Measurements from ENCODE around the gene UNC45A.
A peak's percentile ranks its signal among the peaks of the same experiment; 100 is the strongest.

The UNC45A gene

DNA sequence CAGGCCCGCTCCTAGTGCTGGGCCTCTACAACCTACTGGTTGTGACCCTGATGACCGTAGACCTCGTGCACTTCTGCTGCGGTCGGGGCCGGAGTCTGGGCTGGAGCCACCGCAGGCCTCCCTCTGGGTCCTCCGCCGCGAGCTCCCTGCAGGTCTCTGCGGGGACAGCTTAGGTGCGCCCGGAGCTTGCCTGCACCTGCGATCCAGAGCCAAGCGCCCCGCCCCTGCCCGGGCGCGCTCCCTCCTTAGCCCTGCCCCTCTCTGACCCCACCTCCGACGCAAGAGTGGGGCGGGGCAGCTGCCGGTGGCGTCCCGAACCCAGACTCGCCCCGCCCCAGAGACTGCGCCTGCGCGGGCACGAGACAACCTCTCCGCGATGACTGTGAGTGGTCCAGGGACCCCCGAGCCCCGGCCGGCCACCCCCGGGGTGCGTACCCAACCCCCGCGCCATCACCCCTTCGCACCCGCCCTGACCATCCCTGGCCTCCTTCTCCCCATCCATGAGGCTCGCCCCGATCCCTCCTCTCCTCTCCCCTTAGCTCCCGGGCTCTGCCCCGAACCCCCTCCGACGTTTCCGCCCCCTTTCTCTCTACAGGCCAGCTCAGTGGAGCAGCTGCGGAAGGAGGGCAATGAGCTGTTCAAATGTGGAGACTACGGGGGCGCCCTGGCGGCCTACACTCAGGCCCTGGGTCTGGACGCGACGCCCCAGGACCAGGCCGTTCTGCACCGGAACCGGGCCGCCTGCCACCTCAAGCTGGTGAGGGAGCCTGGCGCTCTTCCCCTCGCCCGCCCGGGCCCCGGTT, at the start of gene UNC45A (continued):
- TF ChIP-seq ZBTB48 (tag by site-specific recombination; IDR thresholded peaks at IDR 0.05) = peak; percentile 82
- TF ChIP-seq ZBTB1 (tag by site-specific recombination; IDR thresholded peaks at IDR 0.05) = 0 out of 2 replicates have a peak, but pooled peaks have one; percentile 11
- TF ChIP-seq ZFP69B (tag by site-specific recombination; IDR thresholded peaks at IDR 0.05) = 0 out of 2 replicates have a peak, but pooled peaks have one; percentile 22
- no peak for TF ChIP-seq ZNF140 (tag by site-specific recombination; IDR thresholded peaks at IDR 0.05)
- peak; percentile 74 for TF ChIP-seq ZBTB7A (tag by site-specific recombination; IDR thresholded peaks at IDR 0.05; ENCODE audit: low read depth)
- TF ChIP-seq, protein P1, sequence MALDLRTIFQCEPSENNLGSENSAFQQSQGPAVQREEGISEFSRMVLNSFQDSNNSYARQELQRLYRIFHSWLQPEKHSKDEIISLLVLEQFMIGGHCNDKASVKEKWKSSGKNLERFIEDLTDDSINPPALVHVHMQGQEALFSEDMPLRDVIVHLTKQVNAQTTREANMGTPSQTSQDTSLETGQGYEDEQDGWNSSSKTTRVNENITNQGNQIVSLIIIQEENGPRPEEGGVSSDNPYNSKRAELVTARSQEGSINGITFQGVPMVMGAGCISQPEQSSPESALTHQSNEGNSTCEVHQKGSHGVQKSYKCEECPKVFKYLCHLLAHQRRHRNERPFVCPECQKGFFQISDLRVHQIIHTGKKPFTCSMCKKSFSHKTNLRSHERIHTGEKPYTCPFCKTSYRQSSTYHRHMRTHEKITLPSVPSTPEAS (tag by site-specific recombination; IDR thresholded peaks at IDR 0.05) = 0 out of 2 replicates have a peak, but pooled peaks have one; percentile 14
- TF ChIP-seq, protein P2, sequence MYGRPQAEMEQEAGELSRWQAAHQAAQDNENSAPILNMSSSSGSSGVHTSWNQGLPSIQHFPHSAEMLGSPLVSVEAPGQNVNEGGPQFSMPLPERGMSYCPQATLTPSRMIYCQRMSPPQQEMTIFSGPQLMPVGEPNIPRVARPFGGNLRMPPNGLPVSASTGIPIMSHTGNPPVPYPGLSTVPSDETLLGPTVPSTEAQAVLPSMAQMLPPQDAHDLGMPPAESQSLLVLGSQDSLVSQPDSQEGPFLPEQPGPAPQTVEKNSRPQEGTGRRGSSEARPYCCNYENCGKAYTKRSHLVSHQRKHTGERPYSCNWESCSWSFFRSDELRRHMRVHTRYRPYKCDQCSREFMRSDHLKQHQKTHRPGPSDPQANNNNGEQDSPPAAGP (tag by site-specific recombination; IDR thresholded peaks at IDR 0.05) = 0 out of 2 replicates have a peak, but pooled peaks have one; percentile 25
- 0 out of 2 replicates have a peak, but pooled peaks have one; percentile 57 for TF ChIP-seq ZNF792 (tag by site-specific recombination; IDR thresholded peaks at IDR 0.05)
- peak; percentile 60 for TF ChIP-seq ZFHX2 (tag by site-specific recombination; conservative IDR thresholded peaks at IDR 0.05)
- no peak for TF ChIP-seq ZNF785 (tag by site-specific recombination; IDR thresholded peaks at IDR 0.05)
- TF ChIP-seq ZFP37 (tag by site-specific recombination; IDR thresholded peaks at IDR 0.05) = no peak
- TF ChIP-seq KLF10 (tag by site-specific recombination; IDR thresholded peaks at IDR 0.05) = peak; percentile 59
- TF ChIP-seq ZNF510 (tag by site-specific recombination; IDR thresholded peaks at IDR 0.05; ENCODE audit: insufficient replicate concordance) = no peak
- TF ChIP-seq PRDM1 (tag by site-specific recombination; IDR thresholded peaks at IDR 0.05) = no peak
- TF ChIP-seq ZIC2 (tag by site-specific recombination; IDR thresholded peaks at IDR 0.05) = peak; percentile 95
- no peak for TF ChIP-seq ZNF391 (tag by site-specific recombination; IDR thresholded peaks at IDR 0.05; ENCODE audit: borderline replicate concordance, low read depth)
- TF ChIP-seq ZNF76 (tag by site-specific recombination; IDR thresholded peaks at IDR 0.05; ENCODE audit: borderline replicate concordance, low read depth) = peak; percentile 26; the same call in 1 of the 2 replicates
- peak; percentile 93 for TF ChIP-seq SP3 (tag by site-specific recombination; IDR thresholded peaks at IDR 0.05)
- TF ChIP-seq, protein P3, sequence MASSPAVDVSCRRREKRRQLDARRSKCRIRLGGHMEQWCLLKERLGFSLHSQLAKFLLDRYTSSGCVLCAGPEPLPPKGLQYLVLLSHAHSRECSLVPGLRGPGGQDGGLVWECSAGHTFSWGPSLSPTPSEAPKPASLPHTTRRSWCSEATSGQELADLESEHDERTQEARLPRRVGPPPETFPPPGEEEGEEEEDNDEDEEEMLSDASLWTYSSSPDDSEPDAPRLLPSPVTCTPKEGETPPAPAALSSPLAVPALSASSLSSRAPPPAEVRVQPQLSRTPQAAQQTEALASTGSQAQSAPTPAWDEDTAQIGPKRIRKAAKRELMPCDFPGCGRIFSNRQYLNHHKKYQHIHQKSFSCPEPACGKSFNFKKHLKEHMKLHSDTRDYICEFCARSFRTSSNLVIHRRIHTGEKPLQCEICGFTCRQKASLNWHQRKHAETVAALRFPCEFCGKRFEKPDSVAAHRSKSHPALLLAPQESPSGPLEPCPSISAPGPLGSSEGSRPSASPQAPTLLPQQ (tag by site-specific recombination; IDR thresholded peaks at IDR 0.05) = 0 out of 2 replicates have a peak, but pooled peaks have one; percentile 42
- TF ChIP-seq KLF1 (tag by site-specific recombination; IDR thresholded peaks at IDR 0.05) = peak; percentile 81
- TF ChIP-seq GLIS1 (tag by site-specific recombination; IDR thresholded peaks at IDR 0.05) = peak; percentile 79
- TF ChIP-seq, protein P4, sequence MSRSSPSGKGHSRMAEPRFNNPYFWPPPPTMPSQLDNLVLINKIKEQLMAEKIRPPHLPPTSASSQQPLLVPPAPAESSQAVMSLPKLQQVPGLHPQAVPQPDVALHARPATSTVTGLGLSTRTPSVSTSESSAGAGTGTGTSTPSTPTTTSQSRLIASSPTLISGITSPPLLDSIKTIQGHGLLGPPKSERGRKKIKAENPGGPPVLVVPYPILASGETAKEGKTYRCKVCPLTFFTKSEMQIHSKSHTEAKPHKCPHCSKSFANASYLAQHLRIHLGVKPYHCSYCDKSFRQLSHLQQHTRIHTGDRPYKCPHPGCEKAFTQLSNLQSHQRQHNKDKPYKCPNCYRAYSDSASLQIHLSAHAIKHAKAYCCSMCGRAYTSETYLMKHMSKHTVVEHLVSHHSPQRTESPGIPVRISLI (tag by site-specific recombination; IDR thresholded peaks at IDR 0.05) = no peak
- TF ChIP-seq, protein P5, sequence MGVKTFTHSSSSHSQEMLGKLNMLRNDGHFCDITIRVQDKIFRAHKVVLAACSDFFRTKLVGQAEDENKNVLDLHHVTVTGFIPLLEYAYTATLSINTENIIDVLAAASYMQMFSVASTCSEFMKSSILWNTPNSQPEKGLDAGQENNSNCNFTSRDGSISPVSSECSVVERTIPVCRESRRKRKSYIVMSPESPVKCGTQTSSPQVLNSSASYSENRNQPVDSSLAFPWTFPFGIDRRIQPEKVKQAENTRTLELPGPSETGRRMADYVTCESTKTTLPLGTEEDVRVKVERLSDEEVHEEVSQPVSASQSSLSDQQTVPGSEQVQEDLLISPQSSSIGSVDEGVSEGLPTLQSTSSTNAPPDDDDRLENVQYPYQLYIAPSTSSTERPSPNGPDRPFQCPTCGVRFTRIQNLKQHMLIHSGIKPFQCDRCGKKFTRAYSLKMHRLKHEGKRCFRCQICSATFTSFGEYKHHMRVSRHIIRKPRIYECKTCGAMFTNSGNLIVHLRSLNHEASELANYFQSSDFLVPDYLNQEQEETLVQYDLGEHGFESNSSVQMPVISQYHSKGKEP (tag by site-specific recombination; IDR thresholded peaks at IDR 0.05) = no peak
- TF ChIP-seq ZNF335 (tag by site-specific recombination; conservative IDR thresholded peaks at IDR 0.05) = peak; percentile 97
- TF ChIP-seq, protein P6, sequence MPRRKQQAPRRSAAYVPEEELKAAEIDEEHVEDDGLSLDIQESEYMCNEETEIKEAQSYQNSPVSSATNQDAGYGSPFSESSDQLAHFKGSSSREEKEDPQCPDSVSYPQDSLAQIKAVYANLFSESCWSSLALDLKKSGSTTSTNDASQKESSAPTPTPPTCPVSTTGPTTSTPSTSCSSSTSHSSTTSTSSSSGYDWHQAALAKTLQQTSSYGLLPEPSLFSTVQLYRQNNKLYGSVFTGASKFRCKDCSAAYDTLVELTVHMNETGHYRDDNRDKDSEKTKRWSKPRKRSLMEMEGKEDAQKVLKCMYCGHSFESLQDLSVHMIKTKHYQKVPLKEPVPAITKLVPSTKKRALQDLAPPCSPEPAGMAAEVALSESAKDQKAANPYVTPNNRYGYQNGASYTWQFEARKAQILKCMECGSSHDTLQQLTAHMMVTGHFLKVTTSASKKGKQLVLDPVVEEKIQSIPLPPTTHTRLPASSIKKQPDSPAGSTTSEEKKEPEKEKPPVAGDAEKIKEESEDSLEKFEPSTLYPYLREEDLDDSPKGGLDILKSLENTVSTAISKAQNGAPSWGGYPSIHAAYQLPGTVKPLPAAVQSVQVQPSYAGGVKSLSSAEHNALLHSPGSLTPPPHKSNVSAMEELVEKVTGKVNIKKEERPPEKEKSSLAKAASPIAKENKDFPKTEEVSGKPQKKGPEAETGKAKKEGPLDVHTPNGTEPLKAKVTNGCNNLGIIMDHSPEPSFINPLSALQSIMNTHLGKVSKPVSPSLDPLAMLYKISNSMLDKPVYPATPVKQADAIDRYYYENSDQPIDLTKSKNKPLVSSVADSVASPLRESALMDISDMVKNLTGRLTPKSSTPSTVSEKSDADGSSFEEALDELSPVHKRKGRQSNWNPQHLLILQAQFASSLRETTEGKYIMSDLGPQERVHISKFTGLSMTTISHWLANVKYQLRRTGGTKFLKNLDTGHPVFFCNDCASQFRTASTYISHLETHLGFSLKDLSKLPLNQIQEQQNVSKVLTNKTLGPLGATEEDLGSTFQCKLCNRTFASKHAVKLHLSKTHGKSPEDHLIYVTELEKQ (tag by site-specific recombination; IDR thresholded peaks at IDR 0.05; ENCODE audit: borderline replicate concordance) = no peak
- 0 out of 2 replicates have a peak, but pooled peaks have one; percentile 17 for TF ChIP-seq BCL11A (tag by site-specific recombination; IDR thresholded peaks at IDR 0.05; ENCODE audit: low read depth)
- no peak for TF ChIP-seq FEZF1 (tag by site-specific recombination; IDR thresholded peaks at IDR 0.05)
- peak; percentile 95 for TF ChIP-seq SP2 (tag by site-specific recombination; IDR thresholded peaks at IDR 0.05)
- TF ChIP-seq KLF9 (tag by site-specific recombination; IDR thresholded peaks at IDR 0.05; ENCODE audit: low read depth) = peak; percentile 90
